ENCODE measurements around the gene SHISA9.

The SHISA9 gene

DNA sequence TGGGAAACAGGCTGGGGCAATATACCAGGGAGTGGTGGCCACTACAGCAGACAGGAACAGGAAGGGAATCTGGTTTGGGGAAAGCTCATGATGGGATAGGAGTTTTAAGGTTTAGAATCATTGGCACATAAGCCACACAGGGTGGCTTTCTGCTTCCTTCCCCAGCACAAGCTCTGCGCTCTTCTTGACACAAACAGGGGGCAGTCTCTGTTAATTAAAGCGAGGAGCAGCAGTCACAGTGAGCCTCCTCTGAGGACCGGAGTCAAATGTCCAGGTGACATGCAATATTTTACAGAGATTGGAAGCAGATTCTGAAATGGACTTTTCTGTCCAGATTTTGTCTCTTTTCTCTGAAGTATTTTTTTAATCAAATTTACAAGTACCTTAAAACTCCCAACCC, 2.8 kb upstream of the SHISA9 start:
- Histone ChIP-seq H2AK5ac (ENCODE audit: low read length, severe bottlenecking) (no peak overlapping the region), H2BK15ac (ENCODE audit: low read depth, poor library complexity, severe bottlenecking) (no peak overlapping the region), H3K4me1 (ENCODE audit: control insufficient read depth, insufficient read depth, low read depth, low read length) (peaks cover 29% of the 10 kb centered on the region), H3K18ac (ENCODE audit: low read depth in 1 of 2, low read length in 2 of 2) (no peak overlapping the region), H2BK120ac (ENCODE audit: low read depth, low read length) (no peak overlapping the region), H2AFZ (ENCODE audit: low read depth, low read length) (no peak overlapping the region), H2BK5ac (ENCODE audit: low read depth, low read length, poor library complexity, severe bottlenecking) (no peak overlapping the region), H3K27me3 (ENCODE audit: control insufficient read depth in 1 of 2, insufficient read depth in 1 of 2, low read length in 2 of 2) (peaks cover 44 to 73% of the 10 kb centered on the region in 2 experiments), H2BK12ac (ENCODE audit: low read length in 2 of 2) (no peak overlapping the region), H3K27ac (ENCODE audit: low read length, poor library complexity, severe bottlenecking) (no peak overlapping the region), H3K4me2 (ENCODE audit: low read length, poor library complexity, severe bottlenecking) (no peak overlapping the region), H4K8ac (ENCODE audit: low read length) (no peak overlapping the region), H3K79me1 (replicated peaks; ENCODE audit: low read length, poor library complexity, severe bottlenecking) (no peaks in the 10 kb centered on the region), H3K4ac (ENCODE audit: low read depth in 1 of 2, low read length in 2 of 2) (no peak overlapping the region), H3K14ac (ENCODE audit: low read length in 2 of 2) (no peak overlapping the region), H3K9me3 (ENCODE audit: control insufficient read depth, low read length) (no peaks in the 10 kb centered on the region), H3K36me3 (ENCODE audit: control insufficient read depth in 1 of 2, insufficient read depth in 2 of 2, low read depth in 1 of 2, low read length in 2 of 2) (no peaks in the 10 kb centered on the region), H3K23ac (ENCODE audit: low read length in 2 of 2) (no peak overlapping the region), H3K9ac (ENCODE audit: low read length) (no peak overlapping the region), H3K4me3 (ENCODE audit: insufficient read depth in 1 of 2, low read depth in 1 of 2, low read length in 2 of 2) (no peak overlapping the region), H4K91ac (ENCODE audit: low read length) (no peak overlapping the region)
- WGBS, result 64% methylated on average over 2 of the region's 3 CpGs
- DNase-seq, result no peak

DNA sequence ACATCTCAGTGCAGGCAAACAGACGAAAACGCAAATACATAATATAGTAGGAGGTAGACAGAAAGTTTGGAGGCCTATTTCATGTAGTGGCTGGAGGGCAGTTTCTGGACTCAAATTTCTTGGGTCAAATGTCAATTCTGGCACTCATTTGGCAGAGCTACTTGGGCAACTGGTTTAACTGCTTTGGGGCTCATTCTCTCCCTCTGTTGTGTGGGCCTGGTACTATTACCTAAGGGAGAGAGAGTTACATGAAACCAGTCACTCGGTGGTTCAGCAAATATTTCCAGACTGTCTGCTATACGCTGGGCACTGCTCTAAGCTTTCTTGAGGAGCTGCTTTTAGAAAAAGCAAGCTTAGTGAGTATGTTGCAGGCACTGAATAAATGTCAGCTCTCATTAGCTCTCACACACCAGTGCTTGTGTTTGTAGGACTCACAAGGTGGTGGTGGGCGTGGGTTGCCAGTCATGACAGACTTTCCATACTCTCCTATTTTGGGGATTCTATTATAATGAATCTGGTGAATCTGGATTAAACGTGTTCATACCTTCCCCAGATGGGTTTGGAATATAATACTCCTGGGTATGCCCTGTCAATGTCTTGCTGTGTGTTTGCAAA, 1.8 kb upstream of the SHISA9 start:
- no peak overlapping the region for H3K27ac ChIP-seq (ENCODE audit: low read length, poor library complexity, severe bottlenecking)
- H2BK5ac ChIP-seq (ENCODE audit: low read depth, low read length, poor library complexity, severe bottlenecking), result no peak overlapping the region
- H2BK120ac ChIP-seq (ENCODE audit: low read depth, low read length), result no peak overlapping the region
- no peaks in the 10 kb centered on the region for H3K36me3 ChIP-seq (ENCODE audit: control insufficient read depth in 1 of 2, insufficient read depth in 2 of 2, low read depth in 1 of 2, low read length in 2 of 2)
- H3K18ac ChIP-seq (ENCODE audit: low read depth in 1 of 2, low read length in 2 of 2), result no peak overlapping the region
- no peak overlapping the region for H3K23ac ChIP-seq (ENCODE audit: low read length in 2 of 2)
- no peak overlapping the region for H2BK12ac ChIP-seq (ENCODE audit: low read length in 2 of 2)
- H3K4ac ChIP-seq (ENCODE audit: low read depth in 1 of 2, low read length in 2 of 2), result no peak overlapping the region
- no peaks in the 10 kb centered on the region for H3K79me1 ChIP-seq (replicated peaks; ENCODE audit: low read length, poor library complexity, severe bottlenecking)
- H3K27me3 ChIP-seq (ENCODE audit: control insufficient read depth in 1 of 2, insufficient read depth in 1 of 2, low read length in 2 of 2), result peaks cover 55 to 84% of the 10 kb centered on the region in 2 experiments
- H2AFZ ChIP-seq (ENCODE audit: low read depth, low read length), result no peak overlapping the region
- no peak overlapping the region for H4K91ac ChIP-seq (ENCODE audit: low read length)
- no peak overlapping the region for H3K4me3 ChIP-seq (ENCODE audit: insufficient read depth in 1 of 2, low read depth in 1 of 2, low read length in 2 of 2)
- DNase-seq, result no peak
- H2BK15ac ChIP-seq (ENCODE audit: low read depth, poor library complexity, severe bottlenecking), result no peak overlapping the region
- H3K9me3 ChIP-seq (ENCODE audit: control insufficient read depth, low read length), result no peaks in the 10 kb centered on the region
- H3K14ac ChIP-seq (ENCODE audit: low read length in 2 of 2), result no peak overlapping the region
- no peak overlapping the region for H2AK5ac ChIP-seq (ENCODE audit: low read length, severe bottlenecking)
- H3K4me1 ChIP-seq (ENCODE audit: control insufficient read depth, insufficient read depth, low read depth, low read length), result peaks cover 34% of the 10 kb centered on the region
- H4K8ac ChIP-seq (ENCODE audit: low read length), result no peak overlapping the region
- WGBS, result 61% methylated on average over 6 of the region's 6 CpGs
- no peak overlapping the region for H3K4me2 ChIP-seq (ENCODE audit: low read length, poor library complexity, severe bottlenecking)
- H3K9ac ChIP-seq (ENCODE audit: low read length), result no peak overlapping the region

DNA sequence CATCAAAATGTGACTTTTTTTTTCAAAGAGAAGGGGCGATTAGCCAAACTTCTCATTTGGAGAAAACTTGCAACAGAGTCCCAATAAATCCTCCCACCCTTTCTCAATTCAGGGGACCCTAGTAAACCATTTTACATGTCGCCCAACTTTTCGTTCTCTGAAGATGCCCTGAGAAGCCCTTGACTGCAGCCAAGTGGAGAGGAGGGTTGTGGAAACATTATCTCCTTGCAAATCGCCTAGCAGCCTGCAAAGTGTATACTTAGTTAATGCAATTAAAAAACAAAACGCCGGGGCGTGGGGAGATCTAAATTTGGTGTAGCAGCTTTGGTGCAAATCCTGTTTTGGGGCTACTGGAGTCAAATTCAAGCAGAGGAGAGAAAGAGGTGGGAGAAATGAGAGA, 1.2 kb upstream of the SHISA9 start:
- Histone ChIP-seq H3K4me1 (ENCODE audit: control insufficient read depth, insufficient read depth, low read depth, low read length) (peaks cover 34% of the 10 kb centered on the region), H3K27me3 (ENCODE audit: control insufficient read depth in 1 of 2, insufficient read depth in 1 of 2, low read length in 2 of 2) (peaks cover 60 to 84% of the 10 kb centered on the region in 2 experiments), H2BK12ac (ENCODE audit: low read length in 2 of 2) (no peak overlapping the region), H3K14ac (ENCODE audit: low read length in 2 of 2) (no peak overlapping the region), H2BK5ac (ENCODE audit: low read depth, low read length, poor library complexity, severe bottlenecking) (no peak overlapping the region), H3K4me2 (ENCODE audit: low read length, poor library complexity, severe bottlenecking) (no peak overlapping the region), H3K4me3 (ENCODE audit: insufficient read depth in 1 of 2, low read depth in 1 of 2, low read length in 2 of 2) (no peak overlapping the region), H3K9me3 (ENCODE audit: control insufficient read depth, low read length) (no peaks in the 10 kb centered on the region), H3K4ac (ENCODE audit: low read depth in 1 of 2, low read length in 2 of 2) (no peak overlapping the region), H3K36me3 (ENCODE audit: control insufficient read depth in 1 of 2, insufficient read depth in 2 of 2, low read depth in 1 of 2, low read length in 2 of 2) (no peaks in the 10 kb centered on the region), H2AFZ (ENCODE audit: low read depth, low read length) (no peak overlapping the region), H2BK120ac (ENCODE audit: low read depth, low read length) (no peak overlapping the region), H3K79me1 (replicated peaks; ENCODE audit: low read length, poor library complexity, severe bottlenecking) (no peaks in the 10 kb centered on the region), H3K18ac (ENCODE audit: low read depth in 1 of 2, low read length in 2 of 2) (no peak overlapping the region), H2BK15ac (ENCODE audit: low read depth, poor library complexity, severe bottlenecking) (no peak overlapping the region), H3K27ac (ENCODE audit: low read length, poor library complexity, severe bottlenecking) (no peak overlapping the region), H3K9ac (ENCODE audit: low read length) (no peak overlapping the region), H4K8ac (ENCODE audit: low read length) (no peak overlapping the region), H3K23ac (ENCODE audit: low read length in 2 of 2) (no peak overlapping the region), H4K91ac (ENCODE audit: low read length) (no peak overlapping the region), H2AK5ac (ENCODE audit: low read length, severe bottlenecking) (no peak overlapping the region)
- 32% methylated on average over 5 of the region's 7 CpGs for WGBS
- DNase-seq, result no peak

DNA sequence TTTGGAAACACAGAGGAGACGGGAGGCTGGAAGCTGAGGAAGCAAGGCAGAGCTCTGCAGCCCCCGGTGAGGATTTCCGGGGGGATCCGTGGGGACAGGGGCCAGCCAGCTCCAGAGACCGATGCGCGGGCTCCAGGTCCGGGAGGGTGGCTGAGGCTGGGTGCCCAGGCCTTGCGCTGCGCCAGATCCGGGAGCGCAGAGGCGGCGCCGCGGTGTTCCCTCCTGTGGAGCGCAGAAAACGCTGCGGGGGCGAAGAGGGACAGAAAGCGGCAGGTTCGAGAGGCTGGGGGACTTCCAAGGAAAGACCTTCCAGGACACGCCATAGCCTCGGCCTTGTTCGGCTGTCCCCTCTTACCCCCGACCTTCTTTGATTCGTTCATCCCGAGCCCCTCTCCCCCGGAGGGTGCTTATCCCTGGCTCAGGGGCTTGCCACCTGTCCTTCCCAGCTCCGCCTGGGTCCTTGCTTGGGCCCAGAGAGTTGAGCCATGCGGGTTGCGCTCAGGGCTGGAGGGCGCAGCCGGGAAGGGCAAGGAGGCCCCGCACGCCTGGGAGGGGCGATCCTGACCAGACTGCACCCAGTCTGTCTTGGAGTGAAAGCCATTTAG, 697 bp upstream of the SHISA9 start:
- Histone ChIP-seq H3K14ac (ENCODE audit: low read length in 2 of 2) (no peak overlapping the region), H3K9me3 (ENCODE audit: control insufficient read depth, low read length) (no peaks in the 10 kb centered on the region), H2BK5ac (ENCODE audit: low read depth, low read length, poor library complexity, severe bottlenecking) (no peak overlapping the region), H3K36me3 (ENCODE audit: control insufficient read depth in 1 of 2, insufficient read depth in 2 of 2, low read depth in 1 of 2, low read length in 2 of 2) (no peaks in the 10 kb centered on the region), H2BK120ac (ENCODE audit: low read depth, low read length) (no peak overlapping the region), H2BK12ac (ENCODE audit: low read length in 2 of 2) (no peak overlapping the region), H2BK15ac (ENCODE audit: low read depth, poor library complexity, severe bottlenecking) (no peak overlapping the region), H3K79me1 (replicated peaks; ENCODE audit: low read length, poor library complexity, severe bottlenecking) (no peaks in the 10 kb centered on the region), H3K4me2 (ENCODE audit: low read length, poor library complexity, severe bottlenecking) (peak overlapping the region; percentile 71), H3K4ac (ENCODE audit: low read depth in 1 of 2, low read length in 2 of 2) (no peak overlapping the region), H3K9ac (ENCODE audit: low read length) (no peak overlapping the region), H4K8ac (ENCODE audit: low read length) (no peak overlapping the region), H3K23ac (ENCODE audit: low read length in 2 of 2) (no peak overlapping the region), H2AK5ac (ENCODE audit: low read length, severe bottlenecking) (no peak overlapping the region), H3K27ac (ENCODE audit: low read length, poor library complexity, severe bottlenecking) (no peak overlapping the region), H3K4me3 (ENCODE audit: insufficient read depth in 1 of 2, low read depth in 1 of 2, low read length in 2 of 2) (peak overlapping the region in 1 of 2 experiments; percentile 44), H2AFZ (ENCODE audit: low read depth, low read length) (no peak overlapping the region), H3K18ac (ENCODE audit: low read depth in 1 of 2, low read length in 2 of 2) (no peak overlapping the region), H3K4me1 (ENCODE audit: control insufficient read depth, insufficient read depth, low read depth, low read length) (peaks cover 34% of the 10 kb centered on the region), H3K27me3 (ENCODE audit: control insufficient read depth in 1 of 2, insufficient read depth in 1 of 2, low read length in 2 of 2) (peaks cover 61 to 82% of the 10 kb centered on the region in 2 experiments), H4K91ac (ENCODE audit: low read length) (no peak overlapping the region)
- 1% methylated on average over 37 of the region's 37 CpGs for WGBS
- no peak for DNase-seq

Measured in mesenchymal stem cell (in vitro differentiated cells and primary cell).